SK-N-SH treated with all-trans-retinoic acid at 6 μM for 48 hours (cell line): ENCODE results near the gene REPS1.

Experiments
- TCF4 ChIP-seq: fragments of 250-450 bp; sonication (Bioruptor Pico); IDR thresholded peaks from 2 replicates; pipeline ENCODE4 v1.8.0; 2021; ENCODE audit warnings: mild to moderate bottlenecking, moderate library complexity, borderline replicate concordance
- TF ChIP-seq, protein P1 (sequence below): fragments of 250-450 bp; sonication (Bioruptor Pico); IDR thresholded peaks from 2 replicates; pipeline ENCODE4 v1.5.0; 2020; ENCODE audit warnings: mild to moderate bottlenecking, moderate library complexity

DNA sequence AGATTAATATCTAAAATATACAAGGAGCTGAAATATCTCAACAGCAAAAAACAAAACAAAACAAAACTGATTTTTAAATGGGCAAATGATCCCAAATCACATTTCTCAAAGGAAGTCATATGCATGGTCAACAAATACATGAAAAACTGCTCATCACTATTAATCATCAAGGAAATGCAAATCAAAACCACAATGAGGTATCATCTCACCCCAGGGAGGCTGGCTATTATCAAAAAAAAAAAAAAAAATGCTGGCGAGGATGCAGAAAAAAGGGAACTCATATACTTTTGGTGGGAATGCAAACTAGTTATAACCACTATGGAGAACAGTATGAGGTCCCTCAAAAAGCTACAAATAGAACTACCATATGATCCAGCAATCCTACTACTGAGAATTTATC is 34.6 kb downstream of the REPS1 start:
- TF ChIP-seq TCF4 (CRISPR knock-in tag): no peak
- TF ChIP-seq, protein P1, sequence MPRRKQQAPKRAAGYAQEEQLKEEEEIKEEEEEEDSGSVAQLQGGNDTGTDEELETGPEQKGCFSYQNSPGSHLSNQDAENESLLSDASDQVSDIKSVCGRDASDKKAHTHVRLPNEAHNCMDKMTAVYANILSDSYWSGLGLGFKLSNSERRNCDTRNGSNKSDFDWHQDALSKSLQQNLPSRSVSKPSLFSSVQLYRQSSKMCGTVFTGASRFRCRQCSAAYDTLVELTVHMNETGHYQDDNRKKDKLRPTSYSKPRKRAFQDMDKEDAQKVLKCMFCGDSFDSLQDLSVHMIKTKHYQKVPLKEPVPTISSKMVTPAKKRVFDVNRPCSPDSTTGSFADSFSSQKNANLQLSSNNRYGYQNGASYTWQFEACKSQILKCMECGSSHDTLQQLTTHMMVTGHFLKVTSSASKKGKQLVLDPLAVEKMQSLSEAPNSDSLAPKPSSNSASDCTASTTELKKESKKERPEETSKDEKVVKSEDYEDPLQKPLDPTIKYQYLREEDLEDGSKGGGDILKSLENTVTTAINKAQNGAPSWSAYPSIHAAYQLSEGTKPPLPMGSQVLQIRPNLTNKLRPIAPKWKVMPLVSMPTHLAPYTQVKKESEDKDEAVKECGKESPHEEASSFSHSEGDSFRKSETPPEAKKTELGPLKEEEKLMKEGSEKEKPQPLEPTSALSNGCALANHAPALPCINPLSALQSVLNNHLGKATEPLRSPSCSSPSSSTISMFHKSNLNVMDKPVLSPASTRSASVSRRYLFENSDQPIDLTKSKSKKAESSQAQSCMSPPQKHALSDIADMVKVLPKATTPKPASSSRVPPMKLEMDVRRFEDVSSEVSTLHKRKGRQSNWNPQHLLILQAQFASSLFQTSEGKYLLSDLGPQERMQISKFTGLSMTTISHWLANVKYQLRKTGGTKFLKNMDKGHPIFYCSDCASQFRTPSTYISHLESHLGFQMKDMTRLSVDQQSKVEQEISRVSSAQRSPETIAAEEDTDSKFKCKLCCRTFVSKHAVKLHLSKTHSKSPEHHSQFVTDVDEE (CRISPR knock-in tag): no peak
